IPS DF 19.7 (cell line): ENCODE data around the gene TMEM179B.

ENCODE experiments used
- DNase-seq: peaks from one replicate; pipeline ENCODE4 v3.0.0-alpha.2; 2013; ENCODE audit warnings: low read depth, low spot score

Gene TMEM179B

DNA sequence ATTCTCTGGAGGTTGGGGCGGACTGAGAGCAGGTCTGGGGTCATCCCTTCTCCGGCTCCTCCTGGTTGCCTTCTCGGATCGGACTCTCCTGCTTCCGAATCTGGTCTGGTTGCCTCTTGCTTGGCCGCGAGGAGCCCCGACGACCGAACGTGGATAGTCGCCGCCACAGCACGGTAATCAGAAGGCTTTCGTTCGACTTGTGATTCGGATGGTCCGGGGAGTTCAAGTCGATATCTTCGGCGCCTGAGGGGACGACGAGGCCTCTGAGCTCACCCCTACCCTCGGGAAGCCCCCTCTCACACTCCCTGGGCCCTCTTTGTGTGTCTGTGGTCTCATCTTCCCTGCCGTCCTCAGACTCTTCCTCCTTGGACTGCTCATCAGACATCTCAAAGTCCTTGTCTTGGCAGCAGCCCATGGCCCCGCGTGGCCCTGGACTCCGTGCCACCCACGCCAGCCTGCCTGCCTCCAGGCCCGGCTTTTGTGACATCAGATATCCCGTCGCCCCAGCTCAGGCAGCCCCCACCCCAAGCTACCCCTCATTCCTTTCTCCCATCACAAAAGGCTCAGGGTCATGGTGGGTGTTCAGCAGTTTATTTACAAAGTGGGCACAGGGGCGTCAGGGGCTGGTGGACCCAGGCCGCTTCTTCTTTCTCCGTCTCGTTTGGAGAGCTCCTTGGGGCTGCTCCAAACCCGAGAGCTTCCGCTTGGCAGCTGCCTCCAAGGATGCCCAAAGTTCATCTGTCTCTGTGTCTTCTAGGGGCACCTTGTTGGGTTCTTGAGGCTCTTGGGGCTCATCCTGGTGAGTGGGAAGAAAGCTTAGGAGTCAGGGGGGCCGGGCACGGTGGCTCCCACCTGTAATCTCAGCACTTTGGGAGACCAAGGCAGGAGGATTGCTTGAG, 45.4 kb downstream of the TMEM179B start, which contains the start of gene TEX54:
Gene TEX54 (minus strand): TSS at position 506 of the 899 bp plus-strand sequence.
- no peak for DNase-seq

- DNase-seq: no peak
These were observed 48.1 kb downstream of the TMEM179B start for GRCh38 chr11:62835336-62835735.

DNA sequence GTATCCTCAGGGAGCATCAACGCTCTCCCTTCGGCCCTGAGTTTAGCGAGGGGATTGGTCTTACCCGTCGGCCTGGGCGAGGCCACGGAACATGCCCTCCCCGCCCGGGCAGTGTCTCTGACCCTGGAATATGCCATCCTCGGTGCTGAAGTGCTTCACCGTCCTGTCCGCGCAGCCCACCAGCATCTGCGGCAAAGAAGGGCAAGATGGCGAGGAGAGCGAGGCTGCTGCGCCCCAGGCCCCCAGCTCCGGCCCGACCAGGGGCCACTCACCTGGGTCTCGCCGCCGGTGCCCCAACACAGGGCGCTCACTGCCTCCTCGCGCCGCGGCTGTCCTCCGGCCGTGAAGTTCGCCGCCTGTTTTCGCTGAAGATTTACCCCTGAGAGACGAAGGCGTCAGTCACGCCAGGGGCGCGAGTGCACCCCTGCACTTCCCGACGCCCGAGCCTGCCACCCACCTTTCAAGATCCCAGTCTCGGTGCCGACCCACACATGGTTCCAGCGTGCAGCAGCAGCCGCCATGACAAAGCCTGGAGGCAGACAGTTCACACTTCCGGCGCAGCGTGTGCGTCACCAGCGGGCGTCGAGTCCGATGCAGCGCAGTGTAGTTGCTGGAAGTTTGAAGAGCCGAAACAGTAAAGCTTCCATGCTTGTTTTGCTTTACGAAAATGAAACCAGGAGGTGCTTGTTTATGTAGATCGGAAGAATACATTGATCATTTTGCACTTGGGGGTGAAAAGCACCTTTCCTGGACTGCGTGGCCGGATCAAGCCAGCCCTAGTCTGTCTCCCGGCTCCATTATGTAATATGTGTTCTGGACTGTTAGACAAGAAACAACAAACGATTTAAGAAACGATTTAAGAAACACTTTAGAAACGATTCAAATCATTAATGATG, 52.1 kb downstream of the TMEM179B start, which contains the start of gene WDR74:
Gene WDR74 (minus strand): TSS at position 541 of the 896 bp plus-strand sequence. CDS start 20 bp downstream, at position 521.
- DNase-seq: no peak
